ENCODE data around the gene PDZRN4. TPM values are rescaled to one million over a fixed set of nuclear protein-coding genes. Genes with fewer than 3 reads are reported as not detected.

The PDZRN4 gene
- total and polyA plus RNA-seq, 2 of the 4 experiments (the other 2 are of a cell fraction), result not detected

DNA sequence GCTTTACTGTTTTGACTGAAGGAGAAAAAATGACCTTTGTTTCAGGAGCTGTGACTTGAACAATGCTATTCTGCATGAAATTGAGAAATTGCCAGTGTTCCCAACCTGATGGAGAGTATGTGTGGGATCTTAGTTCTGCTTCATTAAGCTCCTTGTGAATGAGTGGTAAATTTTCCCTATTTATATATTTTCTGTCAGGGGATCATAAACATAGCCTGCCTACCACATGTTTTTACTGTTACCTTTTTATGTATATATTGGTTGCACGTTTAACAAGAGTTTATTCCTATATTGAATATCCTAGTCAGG lies 271.7 kb downstream of the PDZRN4 start:
- Histone ChIP-seq H3K79me1 (ENCODE audit: low read depth in 1 of 2, low read length in 2 of 2) (no peaks in the 10 kb centered on the region), H2BK5ac (ENCODE audit: low read depth, low read length, poor library complexity, severe bottlenecking) (no peak overlapping the region), H3K9me3 (ENCODE audit: control insufficient read depth, insufficient read depth, low read length) (no peaks in the 10 kb centered on the region), H3K4me2 (ENCODE audit: low read depth, low read length) (no peak overlapping the region), H3K27me3 (ENCODE audit: control insufficient read depth, insufficient read depth, low read length) (no peaks in the 10 kb centered on the region), H3K27ac (ENCODE audit: insufficient read depth, low read length) (no peak overlapping the region), H4K91ac (ENCODE audit: insufficient read depth, low read depth, low read length) (no peak overlapping the region), H4K20me1 (ENCODE audit: insufficient read depth, low read length) (no peaks in the 10 kb centered on the region), H4K8ac (ENCODE audit: low read depth in 2 of 2, low read length in 2 of 2) (no peak overlapping the region), H2AFZ (replicated peaks; ENCODE audit: low read length, poor library complexity) (no peak overlapping the region), H3K4ac (ENCODE audit: low read depth, low read length) (no peak overlapping the region), H3K9me1 (ENCODE audit: insufficient read depth, low read length) (no peaks in the 10 kb centered on the region), H2AK9ac (replicated peaks; ENCODE audit: low read depth, low read length, poor library complexity) (no peak overlapping the region), H3K36me3 (ENCODE audit: control insufficient read depth, insufficient read depth, low read length) (no peaks in the 10 kb centered on the region), H2BK120ac (ENCODE audit: low read depth, low read length) (no peak overlapping the region), H3K4me3 (ENCODE audit: insufficient read depth, low read depth, low read length) (no peak overlapping the region), H3K23ac (ENCODE audit: low read depth, low read length) (no peak overlapping the region), H3K56ac (ENCODE audit: extremely low read depth, insufficient read depth, low read length) (no peak overlapping the region), H3K14ac (replicated peaks; ENCODE audit: low read depth, low read length) (no peak overlapping the region), H4K5ac (ENCODE audit: low read depth, low read length) (no peak overlapping the region), H3K4me1 (ENCODE audit: control insufficient read depth, insufficient read depth, low read length) (no peaks in the 10 kb centered on the region), H3K9ac (ENCODE audit: low read depth, low read length) (no peak overlapping the region), H2AK5ac (ENCODE audit: low read depth, low read length) (no peak overlapping the region), H2BK15ac (ENCODE audit: low read depth, low read length) (no peak overlapping the region), H2BK20ac (ENCODE audit: low read depth, low read length) (no peak overlapping the region), H3K18ac (ENCODE audit: low read depth, low read length) (no peak overlapping the region)
- ChIA-PET CTCF (no interaction called here), POLR2A (ENCODE audit: unreplicated experiment) (no interaction called here)
- BruUV-seq (replicated peaks), result no TSS peak
- no CpG with 5 or more reads among the region's 1 CpG for WGBS, 2 experiments (ENCODE audit: extremely low coverage in 2 of 2, insufficient read length in 1 of 2)
- TF ChIP-seq RAD21 (IDR thresholded peaks at IDR 0.05; ENCODE audit: low read length) (no peak), MAFK (IDR thresholded peaks at IDR 0.05; ENCODE audit: low read depth, low read length) (no peak), POLR2A (IDR thresholded peaks at IDR 0.05; ENCODE audit: low read depth, low read length) (no peak), MXI1 (IDR thresholded peaks at IDR 0.05; ENCODE audit: borderline replicate concordance, low read depth, low read length) (no peak), RCOR1 (IDR thresholded peaks at IDR 0.05; ENCODE audit: insufficient replicate concordance, low read length) (no peak), CEBPB (IDR thresholded peaks at IDR 0.05; ENCODE audit: low read depth, low read length) (no peak), MAZ (IDR thresholded peaks at IDR 0.05; ENCODE audit: borderline replicate concordance, low read depth, low read length) (no peak), FOS (IDR thresholded peaks at IDR 0.05; ENCODE audit: low read depth, low read length) (no peak), RFX5 (IDR thresholded peaks at IDR 0.05; ENCODE audit: low read depth, low read length) (no peak), BHLHE40 (IDR thresholded peaks at IDR 0.05; ENCODE audit: low read depth, low read length) (no peak), CHD1 (IDR thresholded peaks at IDR 0.05; ENCODE audit: low read depth, low read length) (no peak), NFE2L2 (IDR thresholded peaks at IDR 0.05; ENCODE audit: low read depth, low read length) (no peak), SMC3 (IDR thresholded peaks at IDR 0.05; ENCODE audit: low read depth, low read length) (no peak)
- TF ChIP-seq, protein P1, sequence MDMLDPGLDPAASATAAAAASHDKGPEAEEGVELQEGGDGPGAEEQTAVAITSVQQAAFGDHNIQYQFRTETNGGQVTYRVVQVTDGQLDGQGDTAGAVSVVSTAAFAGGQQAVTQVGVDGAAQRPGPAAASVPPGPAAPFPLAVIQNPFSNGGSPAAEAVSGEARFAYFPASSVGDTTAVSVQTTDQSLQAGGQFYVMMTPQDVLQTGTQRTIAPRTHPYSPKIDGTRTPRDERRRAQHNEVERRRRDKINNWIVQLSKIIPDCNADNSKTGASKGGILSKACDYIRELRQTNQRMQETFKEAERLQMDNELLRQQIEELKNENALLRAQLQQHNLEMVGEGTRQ (IDR thresholded peaks at IDR 0.05; ENCODE audit: low read depth, low read length), result no peak
- TF ChIP-seq, protein P2, sequence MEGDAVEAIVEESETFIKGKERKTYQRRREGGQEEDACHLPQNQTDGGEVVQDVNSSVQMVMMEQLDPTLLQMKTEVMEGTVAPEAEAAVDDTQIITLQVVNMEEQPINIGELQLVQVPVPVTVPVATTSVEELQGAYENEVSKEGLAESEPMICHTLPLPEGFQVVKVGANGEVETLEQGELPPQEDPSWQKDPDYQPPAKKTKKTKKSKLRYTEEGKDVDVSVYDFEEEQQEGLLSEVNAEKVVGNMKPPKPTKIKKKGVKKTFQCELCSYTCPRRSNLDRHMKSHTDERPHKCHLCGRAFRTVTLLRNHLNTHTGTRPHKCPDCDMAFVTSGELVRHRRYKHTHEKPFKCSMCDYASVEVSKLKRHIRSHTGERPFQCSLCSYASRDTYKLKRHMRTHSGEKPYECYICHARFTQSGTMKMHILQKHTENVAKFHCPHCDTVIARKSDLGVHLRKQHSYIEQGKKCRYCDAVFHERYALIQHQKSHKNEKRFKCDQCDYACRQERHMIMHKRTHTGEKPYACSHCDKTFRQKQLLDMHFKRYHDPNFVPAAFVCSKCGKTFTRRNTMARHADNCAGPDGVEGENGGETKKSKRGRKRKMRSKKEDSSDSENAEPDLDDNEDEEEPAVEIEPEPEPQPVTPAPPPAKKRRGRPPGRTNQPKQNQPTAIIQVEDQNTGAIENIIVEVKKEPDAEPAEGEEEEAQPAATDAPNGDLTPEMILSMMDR (conservative IDR thresholded peaks at IDR 0.05; ENCODE audit: low read depth, low read length), result no peak
- TF ChIP-seq, protein P3, sequence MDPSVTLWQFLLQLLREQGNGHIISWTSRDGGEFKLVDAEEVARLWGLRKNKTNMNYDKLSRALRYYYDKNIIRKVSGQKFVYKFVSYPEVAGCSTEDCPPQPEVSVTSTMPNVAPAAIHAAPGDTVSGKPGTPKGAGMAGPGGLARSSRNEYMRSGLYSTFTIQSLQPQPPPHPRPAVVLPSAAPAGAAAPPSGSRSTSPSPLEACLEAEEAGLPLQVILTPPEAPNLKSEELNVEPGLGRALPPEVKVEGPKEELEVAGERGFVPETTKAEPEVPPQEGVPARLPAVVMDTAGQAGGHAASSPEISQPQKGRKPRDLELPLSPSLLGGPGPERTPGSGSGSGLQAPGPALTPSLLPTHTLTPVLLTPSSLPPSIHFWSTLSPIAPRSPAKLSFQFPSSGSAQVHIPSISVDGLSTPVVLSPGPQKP (IDR thresholded peaks at IDR 0.05; ENCODE audit: borderline replicate concordance, low read depth, low read length), result no peak
- intact Hi-C loops (cut with micrococcal nuclease), result no loop called here
- DNase-seq, result no peak
- in situ Hi-C loops (cut with MboI; ENCODE audit: low sequenced_read_pairs), result no loop called here
- ATAC-seq (ENCODE audit: low read depth), result no peak
- dilution Hi-C loops (cut with HindIII; ENCODE audit: low sequenced_read_pairs, unreplicated experiment), result no loop called here

All from IMR-90 (cell line).